Activated CD8-positive, alpha-beta memory T cell treated with anti-CD3 and anti-CD28 coated beads, Interleukin-2, amount 50 U/mL, for 24 hours (primary cell): Measurements from ENCODE around the gene ZNF81.
"Not testable (repeated sequence)": the region's sequence is repeated elsewhere in the genome, so short reads cannot be mapped to it uniquely, and the experiment has no call there.

ENCODE experiments used
- DNase-seq: peaks from one replicate; pipeline ENCODE4 v3.0.0-alpha.2; 2020; ENCODE audit errors: extremely low read depth

Gene ZNF81

GRCh38 chrX:47844117-47844516 is 7.4 kb downstream of the ZNF81 start:
- DNase-seq: no peak

- no peak for DNase-seq
Measured at GRCh38 chrX:47846040-47846439, 9.3 kb downstream of the ZNF81 start.

- DNase-seq: no peak
Measured at GRCh38 chrX:47849778-47850177, 13.1 kb downstream of the ZNF81 start.

- not testable (repeated sequence) for DNase-seq
Measured at GRCh38 chrX:47850389-47850788, 13.7 kb downstream of the ZNF81 start.

- DNase-seq: no peak
Measured at GRCh38 chrX:47850901-47851300, 14.2 kb downstream of the ZNF81 start.

GRCh38 chrX:47854474-47854873 is 17.8 kb downstream of the ZNF81 start:
- DNase-seq: no peak

GRCh38 chrX:47859686-47860085 is 23.0 kb downstream of the ZNF81 start:
- no peak for DNase-seq

GRCh38 chrX:47862680-47863079 is 26.0 kb downstream of the ZNF81 start:
- no peak for DNase-seq

GRCh38 chrX:47863187-47863586 is 26.5 kb downstream of the ZNF81 start:
- DNase-seq: no peak

- no peak for DNase-seq
Measured at GRCh38 chrX:47864300-47864699, 27.6 kb downstream of the ZNF81 start.

GRCh38 chrX:47864785-47865184 is 28.1 kb downstream of the ZNF81 start:
- DNase-seq: no peak

- no peak for DNase-seq
Measured at GRCh38 chrX:47873123-47873522, 36.4 kb downstream of the ZNF81 start.

GRCh38 chrX:47877327-47877726 is 40.6 kb downstream of the ZNF81 start:
- no peak for DNase-seq

GRCh38 chrX:47878198-47878597 is 41.5 kb downstream of the ZNF81 start:
- DNase-seq: no peak

GRCh38 chrX:47879463-47879862 is 42.8 kb downstream of the ZNF81 start:
- no peak for DNase-seq

- no peak for DNase-seq
Measured at GRCh38 chrX:47880927-47881326, 44.2 kb downstream of the ZNF81 start.

GRCh38 chrX:47885501-47885900 is 48.8 kb downstream of the ZNF81 start:
- no peak for DNase-seq

GRCh38 chrX:47898024-47898423 is 61.3 kb downstream of the ZNF81 start:
- no peak for DNase-seq

GRCh38 chrX:47900833-47901232 is 64.1 kb downstream of the ZNF81 start:
- no peak for DNase-seq

- no peak for DNase-seq
Measured at GRCh38 chrX:47902161-47902560, 65.5 kb downstream of the ZNF81 start.

GRCh38 chrX:47915886-47916493 is 79.3 kb downstream of the ZNF81 start:
- DNase-seq: no peak

GRCh38 chrX:47918274-47918673 is 81.6 kb downstream of the ZNF81 start:
- no peak for DNase-seq

- no peak for DNase-seq
Measured at GRCh38 chrX:47927212-47927611, 90.5 kb downstream of the ZNF81 start.

- DNase-seq: not testable (repeated sequence)
Measured at GRCh38 chrX:47931970-47932369, 95.3 kb downstream of the ZNF81 start.
